Testis (tissue), 2 donors: Measurements from ENCODE around the gene CDH6.

Source experiments
- CTCF ChIP-seq, 3 experiments: fragments of 450-650 bp in 2 of 3; fragments of 200-600 bp in 1 of 3; sonication (generic) in 1 of 3; IDR thresholded peaks; one replicate each; pipeline ENCODE4 v1.5.1; 2016 to 2019; ENCODE audit warnings: antibody characterized with exemption in 3 of 3, mild to moderate bottlenecking in 2 of 3, moderate library complexity in 1 of 3
- POLR2A ChIP-seq: fragments of 450-650 bp; IDR thresholded peaks from one replicate; pipeline ENCODE4 v1.6.1; 2017; ENCODE audit warnings: antibody characterized with exemption, mild to moderate bottlenecking, moderate library complexity

GRCh38 chr5:31169379-31169778 is 24.1 kb upstream of the CDH6 start:
- TF ChIP-seq CTCF (IDR thresholded peaks at IDR 0.05) (no peak), POLR2A (no peak)
